HG02588 (cell line): Measurements from ENCODE around the gene ZNF689.
A peak's percentile ranks its signal among the peaks of the same experiment; 100 is the strongest.
"Not testable (repeated sequence)": the region's sequence is repeated elsewhere in the genome, so short reads cannot be mapped to it uniquely, and the experiment has no call there.

Source experiments
- ATAC-seq: cut with Tn5 transposase; IDR thresholded peaks from one replicate; pipeline ENCODE4 v1.9.1; 2021; ENCODE audit warnings: mild to moderate bottlenecking, moderate library complexity; ENCODE audit not compliant: unreplicated experiment

Gene ZNF689

GRCh38 chr16:30637139-30637538, 26.9 kb upstream of the ZNF689 start:
- ATAC-seq: not testable (repeated sequence)

- ATAC-seq: no peak
These were observed 26.4 kb upstream of the ZNF689 start for GRCh38 chr16:30636599-30636998.

- ATAC-seq: no peak
These were observed 23.3 kb upstream of the ZNF689 start for GRCh38 chr16:30633526-30633925.

- ATAC-seq: not testable (repeated sequence)
These were observed 22.3 kb upstream of the ZNF689 start for GRCh38 chr16:30632454-30632853.

GRCh38 chr16:30628628-30629540, 18.7 kb upstream of the ZNF689 start:
- ATAC-seq: no peak

- ATAC-seq: no peak
These were observed 16.0 kb upstream of the ZNF689 start for GRCh38 chr16:30626236-30626635.

GRCh38 chr16:30623536-30624283, 13.5 kb upstream of the ZNF689 start:
- ATAC-seq: no peak

- ATAC-seq: no peak
These were observed 12.4 kb upstream of the ZNF689 start for GRCh38 chr16:30622455-30623032.

GRCh38 chr16:30621765-30622164, 11.6 kb upstream of the ZNF689 start:
- no peak for ATAC-seq

- no peak for ATAC-seq
These were observed 10.0 kb upstream of the ZNF689 start for GRCh38 chr16:30620169-30620568.

GRCh38 chr16:30619638-30620037, 9.4 kb upstream of the ZNF689 start:
- ATAC-seq: no peak

GRCh38 chr16:30619202-30619601, 9.0 kb upstream of the ZNF689 start:
- ATAC-seq: no peak

GRCh38 chr16:30615358-30616091, 5.3 kb upstream of the ZNF689 start:
- ATAC-seq: no peak

GRCh38 chr16:30609002-30609925, 925 bp downstream of the ZNF689 start:
- ATAC-seq: peak; percentile 18

GRCh38 chr16:30606004-30606403, 4.2 kb downstream of the ZNF689 start:
- no peak for ATAC-seq

GRCh38 chr16:30605158-30605557, 5.0 kb downstream of the ZNF689 start:
- ATAC-seq: no peak

GRCh38 chr16:30604316-30604947, 5.8 kb downstream of the ZNF689 start:
- ATAC-seq: no peak

- ATAC-seq: no peak
These were observed 6.3 kb downstream of the ZNF689 start for GRCh38 chr16:30603945-30604315.

- ATAC-seq: no peak
These were observed 7.4 kb downstream of the ZNF689 start for GRCh38 chr16:30602616-30603277.
